22Rv1 (cell line): ENCODE results near the gene ZCCHC2.

Experiments used
- H3K27ac ChIP-seq: fragments of 450-650 bp; 2 replicates; pipeline ENCODE4 v1.5.1; 2017
- CTCF ChIP-seq: fragments of 450-650 bp; IDR thresholded peaks from 2 replicates; pipeline ENCODE4 v1.5.1; 2017; ENCODE audit warnings: mild to moderate bottlenecking
- ZFX ChIP-seq: fragments of 450-650 bp; IDR thresholded peaks from 2 replicates; pipeline ENCODE4 v1.6.1; 2017; ENCODE audit warnings: antibody characterized with exemption, borderline replicate concordance

Gene ZCCHC2

GRCh38 chr18:62512532-62512931, 10.3 kb upstream of the ZCCHC2 start:
- no peak overlapping the region for H3K27ac ChIP-seq
- TF ChIP-seq ZFX, result no peak
- TF ChIP-seq CTCF, result no peak

- TF ChIP-seq ZFX (no peak), CTCF (no peak)
Observed at GRCh38 chr18:62512996-62513395, 9.8 kb upstream of the ZCCHC2 start.

GRCh38 chr18:62514570-62514969, 8.3 kb upstream of the ZCCHC2 start:
- TF ChIP-seq ZFX, result no peak
- no peak for TF ChIP-seq CTCF
- no peak overlapping the region for H3K27ac ChIP-seq

More at GRCh38 chr18:62512996-62513395, 9.8 kb upstream of the ZCCHC2 start:
- H3K27ac ChIP-seq, result no peak overlapping the region

- TF ChIP-seq CTCF (no peak), ZFX (no peak)
Observed at GRCh38 chr18:62516242-62516641, 6.6 kb upstream of the ZCCHC2 start.

GRCh38 chr18:62518460-62519375, 4.1 kb upstream of the ZCCHC2 start:
- no peak overlapping the region for H3K27ac ChIP-seq
- TF ChIP-seq CTCF (no peak), ZFX (no peak)

More at GRCh38 chr18:62516242-62516641, 6.6 kb upstream of the ZCCHC2 start:
- no peak overlapping the region for H3K27ac ChIP-seq

GRCh38 chr18:62519684-62520083, 3.1 kb upstream of the ZCCHC2 start:
- H3K27ac ChIP-seq, result no peak overlapping the region
- TF ChIP-seq CTCF, result no peak
- no peak for TF ChIP-seq ZFX

- TF ChIP-seq CTCF, result no peak
- no peak for TF ChIP-seq ZFX
- no peak overlapping the region for H3K27ac ChIP-seq
Observed at GRCh38 chr18:62521082-62521481, 1.7 kb upstream of the ZCCHC2 start.
